ENCODE results near the gene NTM. TPM values are rescaled to one million over a fixed set of nuclear protein-coding genes. Genes with fewer than 3 reads are reported as not detected.

Gene NTM
- total and polyA plus RNA-seq, 12 donors = 0.26 to 11.5 (median 4.0) TPM

DNA sequence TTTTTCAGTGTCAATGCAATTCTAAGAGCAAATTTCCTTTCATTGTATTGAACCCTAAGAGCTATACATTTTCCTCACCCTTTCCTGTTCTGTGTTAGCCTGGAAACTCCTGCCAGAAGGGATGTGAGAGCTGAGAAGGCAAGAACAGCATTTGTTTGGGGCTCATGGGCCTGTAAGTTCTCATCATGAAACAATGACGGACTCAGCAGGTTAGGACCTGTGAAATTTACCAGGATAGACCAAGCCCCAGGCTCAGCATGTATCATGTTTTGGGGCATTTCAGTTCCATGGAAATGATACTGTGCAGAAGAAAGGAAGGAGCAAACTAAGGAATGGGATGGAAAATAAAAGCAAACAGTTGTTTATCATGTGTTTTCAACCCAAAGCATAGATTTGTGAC is 41.6 kb downstream of the NTM start:
- Histone ChIP-seq H3K4me3 (no peak overlapping the region), H3K36me3 (replicated peaks in 1 of 2) (no peaks in the 10 kb centered on the region), H3K27ac (no peak overlapping the region), H3K27me3 (no peaks in the 10 kb centered on the region), H3K9me3 (replicated peaks in 1 of 3) (no peaks in the 10 kb centered on the region), H3K4me1 (replicated peaks in 1 of 2) (no peaks in the 10 kb centered on the region)
- TF ChIP-seq CTCF (IDR thresholded peaks at IDR 0.05) (no peak), POLR2A (IDR thresholded peaks at IDR 0.05) (no peak)
- intact Hi-C loops (cut with DNase I) = no loop called here
- 87 to 96% (median 90%) methylated on average over 1 of the region's 1 CpG for WGBS, 4 donors
- no peak for DNase-seq

DNA sequence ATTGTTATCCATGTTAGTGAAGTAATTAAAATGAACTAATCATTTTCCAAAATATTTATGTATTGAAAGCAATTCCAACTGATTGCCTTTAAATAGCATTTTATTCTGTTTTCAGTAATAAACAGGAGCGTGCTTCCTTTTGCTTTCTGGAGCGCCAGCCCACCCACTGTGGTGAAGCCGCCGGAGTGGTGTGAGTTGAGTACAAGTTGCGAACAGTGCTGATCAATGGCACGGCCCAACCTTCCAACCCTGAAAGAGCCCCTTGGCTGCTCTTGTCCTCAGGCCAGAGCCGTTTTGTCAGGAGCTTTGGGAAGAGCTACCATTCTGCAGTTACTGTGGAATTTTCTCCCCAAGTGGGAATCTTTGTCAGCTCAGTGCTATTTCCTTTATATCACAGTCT is 42.8 kb downstream of the NTM start:
- H3K27me3 ChIP-seq = no peaks in the 10 kb centered on the region
- H3K36me3 ChIP-seq (replicated peaks in 1 of 2) = no peaks in the 10 kb centered on the region
- WGBS, 4 donors = 76 to 90% (median 87%) methylated on average over 7 of the region's 7 CpGs
- TF ChIP-seq POLR2A (IDR thresholded peaks at IDR 0.05) (no peak), CTCF (IDR thresholded peaks at IDR 0.05) (no peak)
- H3K4me1 ChIP-seq (replicated peaks in 1 of 2) = no peaks in the 10 kb centered on the region
- H3K9me3 ChIP-seq (replicated peaks in 1 of 3) = no peaks in the 10 kb centered on the region
- H3K27ac ChIP-seq = no peak overlapping the region
- DNase-seq = no peak
- intact Hi-C loops (cut with DNase I) = no loop called here
- no peak overlapping the region for H3K4me3 ChIP-seq

- Histone ChIP-seq H3K27me3 (no peaks in the 10 kb centered on the region), H3K27ac (no peak overlapping the region), H3K4me3 (no peak overlapping the region), H3K4me1 (replicated peaks in 1 of 2) (no peaks in the 10 kb centered on the region), H3K36me3 (replicated peaks in 1 of 2) (no peaks in the 10 kb centered on the region), H3K9me3 (replicated peaks in 1 of 3) (no peaks in the 10 kb centered on the region)
- TF ChIP-seq CTCF (IDR thresholded peaks at IDR 0.05) = no peak
- no peak for TF ChIP-seq POLR2A (IDR thresholded peaks at IDR 0.05)
- intact Hi-C loops (cut with DNase I) = no loop called here
- 76 to 94% (median 84%) methylated on average over 6 of the region's 6 CpGs for WGBS, 4 donors
- DNase-seq = no peak
Measured at GRCh38 chr11:131418189-131418588, 47.8 kb downstream of the NTM start.

DNA sequence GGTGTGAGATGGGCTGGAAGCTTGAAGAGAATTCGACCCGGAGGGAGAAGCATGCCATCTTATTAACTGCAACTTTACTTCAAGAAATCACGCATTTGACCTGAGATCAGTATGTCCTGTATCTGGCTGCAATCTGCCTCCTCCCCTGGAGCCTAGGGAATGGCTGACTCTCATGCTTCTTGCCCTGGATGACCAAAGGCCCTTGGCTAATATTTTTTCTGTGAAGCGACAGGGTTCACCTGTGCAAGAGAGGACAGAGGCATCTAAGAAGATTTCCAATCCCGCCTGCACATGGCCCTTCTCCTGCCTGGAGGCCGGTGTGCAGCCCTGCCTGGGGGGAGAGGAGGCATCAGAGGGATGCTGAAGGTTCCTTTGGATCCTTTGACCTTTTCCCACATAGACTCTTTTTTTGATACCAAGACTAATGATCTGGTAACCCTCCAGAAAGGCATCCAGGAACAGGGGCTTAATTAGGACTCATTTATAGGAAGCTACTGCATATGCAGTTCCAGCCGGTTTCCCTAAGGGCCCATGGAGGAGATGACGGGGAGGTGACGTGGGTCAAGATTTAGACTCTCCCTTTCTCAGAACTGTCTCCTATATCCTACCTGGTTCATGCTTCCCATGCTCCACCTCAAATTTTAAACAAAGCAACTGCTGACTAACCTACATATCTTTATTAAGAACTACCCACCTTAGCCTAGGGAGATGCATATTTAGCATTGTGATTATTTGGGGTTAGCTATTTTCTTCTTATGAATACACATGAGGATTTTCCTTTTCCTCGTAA is 50.8 kb downstream of the NTM start:
- no peak overlapping the region for H3K27ac ChIP-seq
- no peak for TF ChIP-seq POLR2A (IDR thresholded peaks at IDR 0.05)
- TF ChIP-seq CTCF (IDR thresholded peaks at IDR 0.05) = no peak
- H3K4me1 ChIP-seq (replicated peaks in 1 of 2) = no peaks in the 10 kb centered on the region
- 87 to 93% (median 91%) methylated on average over 9 to 10 of the region's 10 CpGs for WGBS, 4 donors
- no peak overlapping the region for H3K4me3 ChIP-seq
- no peaks in the 10 kb centered on the region for H3K9me3 ChIP-seq (replicated peaks in 1 of 3)
- H3K36me3 ChIP-seq (replicated peaks in 1 of 2) = no peaks in the 10 kb centered on the region
- H3K27me3 ChIP-seq = no peaks in the 10 kb centered on the region
- DNase-seq = no peak
- intact Hi-C loops (cut with DNase I) = no loop called here

All from adrenal gland (tissue), 12 donors.